Large intestine (tissue), 3 donors: Measurements from ENCODE around the gene PSMD2. TPM values are rescaled to one million over a fixed set of nuclear protein-coding genes. Genes with fewer than 3 reads are reported as not detected.
"Not testable (repeated sequence)": the region's sequence is repeated elsewhere in the genome, so short reads cannot be mapped to it uniquely, and the experiment has no call there.

Experiments used
- DNase-seq, 2 donors: peaks; one replicate each; pipeline versions ENCODE4 v3.0.0 to v3.0.0-alpha.2; 2013
- H3K27ac ChIP-seq: one replicate; pipeline ENCODE4 v1.5.1; 2013; ENCODE audit warnings: low read length
- H3K27me3 ChIP-seq: 2 replicates; pipeline ENCODE4 v1.6.1; 2013; ENCODE audit warnings: low read length; ENCODE audit not compliant: control insufficient read depth, insufficient read depth
- H3K36me3 ChIP-seq: 2 replicates; pipeline ENCODE4 v1.6.1; 2013; ENCODE audit warnings: low read length; ENCODE audit not compliant: control insufficient read depth, insufficient read depth
- H3K4me1 ChIP-seq: one replicate; pipeline ENCODE4 v1.6.1; 2013; ENCODE audit warnings: low read length; ENCODE audit not compliant: control insufficient read depth, insufficient read depth
- H3K4me3 ChIP-seq: one replicate; pipeline ENCODE4 v1.5.1; 2013; ENCODE audit warnings: low read length
- H3K9me3 ChIP-seq: one replicate; pipeline ENCODE4 v1.6.1; 2013; ENCODE audit warnings: mild to moderate bottlenecking, low read depth, low read length, moderate library complexity; ENCODE audit not compliant: control insufficient read depth
- WGBS: methylation state at CpG from one replicate; pipeline ENCODE4 v1.1.5; 2013; ENCODE audit warnings: low lambda C conversion rate; ENCODE audit not compliant: insufficient coverage; 5-methylcytosine and 5-hydroxymethylcytosine counted together
- polyA plus RNA-seq: library from polyadenylated mRNA; unstranded; fragments of 120-200 nt; gene quantifications from one replicate; pipeline ENCODE4 v1.2.1, GENCODE V29; 2013

PSMD2 gene
- polyA plus RNA-seq, 1 donor, result 148 TPM

DNA sequence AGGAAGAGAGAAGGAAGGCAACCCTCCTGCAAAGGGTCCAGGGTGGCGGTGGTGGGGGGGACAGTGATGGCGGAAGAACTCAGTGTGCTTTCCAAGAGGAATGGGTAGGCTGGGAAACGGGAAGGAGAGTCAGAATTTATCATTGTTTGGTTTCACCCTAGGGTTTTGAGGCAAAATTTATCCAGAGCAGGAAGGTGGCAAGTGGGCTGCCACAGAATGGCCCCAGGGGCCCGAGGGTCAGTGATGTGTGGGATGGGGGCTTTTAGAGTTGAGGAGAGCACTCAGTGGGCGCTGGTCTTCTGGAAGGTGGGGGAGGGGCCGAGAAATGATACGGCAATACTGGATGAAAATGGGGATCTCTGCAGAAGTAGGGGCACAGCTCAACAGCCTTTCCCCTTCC, 38.9 kb downstream of the PSMD2 start:
- H3K4me1 ChIP-seq, result peaks cover 24% of the 10 kb centered on the region
- peaks cover 38% of the 10 kb centered on the region for H3K36me3 ChIP-seq
- 100% methylated on average over 1 of the region's 7 CpGs for WGBS

DNA sequence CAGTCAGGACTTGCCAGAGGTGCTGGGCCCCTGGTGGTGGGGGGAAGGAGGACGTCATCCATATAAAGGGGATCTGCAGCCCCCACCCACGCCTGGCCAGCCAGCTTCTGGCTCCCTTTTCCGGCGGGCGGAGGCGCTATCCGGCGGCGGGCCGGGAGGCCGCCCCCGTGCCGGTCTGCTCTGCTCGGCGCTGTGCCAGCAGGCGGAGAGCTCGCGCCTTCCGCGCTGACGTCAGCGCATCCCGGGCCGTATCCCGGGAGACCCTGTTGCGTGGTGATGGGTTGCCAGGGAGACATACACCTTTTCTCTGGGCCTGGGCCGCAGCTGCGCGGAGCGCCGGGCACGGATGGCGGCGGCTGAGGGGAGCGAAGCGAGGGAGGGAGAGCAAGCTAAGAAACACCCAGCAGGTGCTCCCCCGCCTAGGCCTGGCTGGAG, 39.5 kb downstream of the PSMD2 start:
- Histone ChIP-seq H3K4me3 (peak overlapping the region; percentile 1), H3K9me3 (no peaks in the 10 kb centered on the region), H3K4me1 (peaks cover 24% of the 10 kb centered on the region), H3K27ac (peak overlapping the region; percentile 63), H3K36me3 (peaks cover 38% of the 10 kb centered on the region), H3K27me3 (no peaks in the 10 kb centered on the region)
- peak; percentile 82 to 84 for DNase-seq
- no CpG with 5 or more reads among the region's 37 CpGs for WGBS

More for the DNA sequence above, 38.9 kb downstream of the PSMD2 start:
- Histone ChIP-seq H3K27ac (peak overlapping the region; percentile 63), H3K9me3 (no peaks in the 10 kb centered on the region), H3K4me3 (no peak overlapping the region), H3K27me3 (no peaks in the 10 kb centered on the region)
- DNase-seq, result no peak

DNA sequence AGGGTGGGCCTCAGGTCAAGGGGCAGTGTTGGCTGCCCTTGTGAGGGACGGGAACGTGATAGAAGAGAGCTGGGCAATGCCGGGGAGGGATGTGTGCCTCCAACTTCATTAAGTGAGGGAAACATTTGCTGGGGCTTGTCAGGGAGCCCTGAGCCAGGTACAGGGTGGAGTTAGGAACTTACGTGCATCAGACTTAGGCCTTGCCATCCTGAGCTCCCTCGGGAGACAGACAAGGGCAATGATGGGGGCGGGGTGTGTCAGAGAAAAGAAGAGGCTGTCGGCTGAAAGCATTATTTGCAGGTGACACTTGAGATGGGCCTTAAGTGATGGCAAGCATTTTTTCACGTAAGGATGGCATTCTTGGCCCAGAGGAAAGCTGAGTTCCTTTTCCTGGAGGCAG, 40.0 kb downstream of the PSMD2 start:
- DNase-seq, result no peak
- peaks cover 36% of the 10 kb centered on the region for H3K36me3 ChIP-seq
- H3K27me3 ChIP-seq, result no peaks in the 10 kb centered on the region
- H3K4me1 ChIP-seq, result peaks cover 24% of the 10 kb centered on the region
- H3K27ac ChIP-seq, result peak overlapping the region; percentile 20
- H3K9me3 ChIP-seq, result no peaks in the 10 kb centered on the region
- no CpG with 5 or more reads among the region's 8 CpGs for WGBS
- peak overlapping the region; percentile 1 for H3K4me3 ChIP-seq

DNA sequence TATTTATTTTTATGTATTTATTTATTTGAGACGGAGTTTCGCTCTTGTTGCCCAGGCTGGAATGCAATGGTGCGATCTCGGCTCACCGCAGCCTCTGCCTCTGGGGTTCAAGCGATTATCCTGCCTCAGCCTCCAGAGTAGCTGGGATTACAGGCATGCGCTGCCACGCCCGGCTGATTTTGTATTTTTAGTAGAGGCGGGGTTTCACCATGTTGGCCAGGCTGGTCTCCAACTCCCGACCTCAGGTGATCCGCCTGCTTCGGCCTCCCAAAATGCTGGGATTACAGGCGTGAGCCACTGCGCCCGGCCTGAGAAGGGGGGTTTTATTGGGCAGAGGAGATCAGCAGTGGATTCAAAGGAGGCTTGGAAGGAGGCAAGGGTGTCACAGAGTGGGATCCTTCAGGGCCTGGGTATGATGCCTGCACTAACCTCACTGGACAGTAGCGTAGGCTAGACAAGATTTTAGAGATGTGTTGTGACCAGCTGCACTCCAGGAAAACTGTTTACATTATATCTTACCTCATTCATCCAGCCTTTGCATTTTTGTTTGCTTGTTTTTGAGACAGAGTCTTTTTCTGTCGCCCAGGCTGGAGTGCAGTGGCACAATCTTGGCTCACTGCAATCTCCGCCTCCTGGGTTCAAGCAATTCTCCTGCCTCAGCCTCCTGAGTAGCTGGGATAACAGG, 40.6 kb downstream of the PSMD2 start:
- not testable (repeated sequence) for DNase-seq, H3K27ac ChIP-seq, H3K9me3 ChIP-seq, H3K4me3 ChIP-seq, H3K27me3 ChIP-seq
- WGBS, result no CpG with 5 or more reads among the region's 19 CpGs
- peaks cover 35% of the 10 kb centered on the region for H3K36me3 ChIP-seq
- peaks cover 24% of the 10 kb centered on the region for H3K4me1 ChIP-seq

DNA sequence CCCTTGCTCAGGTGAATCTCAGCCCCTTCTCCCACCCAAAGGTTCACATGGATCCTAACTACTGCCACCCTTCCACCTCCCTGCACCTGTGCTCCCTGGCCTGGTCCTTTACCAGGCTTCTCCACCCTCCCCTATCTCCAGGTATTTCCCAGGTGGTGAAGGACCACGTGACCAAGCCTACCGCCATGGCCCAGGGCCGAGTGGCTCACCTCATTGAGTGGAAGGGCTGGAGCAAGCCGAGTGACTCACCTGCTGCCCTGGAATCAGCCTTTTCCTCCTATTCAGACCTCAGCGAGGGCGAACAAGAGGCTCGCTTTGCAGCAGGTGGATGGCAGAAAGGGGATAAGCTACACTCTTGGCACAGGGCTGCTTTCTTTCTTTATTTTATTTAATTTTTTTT, 42.9 kb downstream of the PSMD2 start:
- Histone ChIP-seq H3K27me3 (no peaks in the 10 kb centered on the region), H3K27ac (no peak overlapping the region), H3K36me3 (peaks cover 38% of the 10 kb centered on the region), H3K4me1 (peaks cover 33% of the 10 kb centered on the region), H3K9me3 (no peaks in the 10 kb centered on the region), H3K4me3 (no peak overlapping the region)
- no peak for DNase-seq
- no CpG with 5 or more reads among the region's 7 CpGs for WGBS

DNA sequence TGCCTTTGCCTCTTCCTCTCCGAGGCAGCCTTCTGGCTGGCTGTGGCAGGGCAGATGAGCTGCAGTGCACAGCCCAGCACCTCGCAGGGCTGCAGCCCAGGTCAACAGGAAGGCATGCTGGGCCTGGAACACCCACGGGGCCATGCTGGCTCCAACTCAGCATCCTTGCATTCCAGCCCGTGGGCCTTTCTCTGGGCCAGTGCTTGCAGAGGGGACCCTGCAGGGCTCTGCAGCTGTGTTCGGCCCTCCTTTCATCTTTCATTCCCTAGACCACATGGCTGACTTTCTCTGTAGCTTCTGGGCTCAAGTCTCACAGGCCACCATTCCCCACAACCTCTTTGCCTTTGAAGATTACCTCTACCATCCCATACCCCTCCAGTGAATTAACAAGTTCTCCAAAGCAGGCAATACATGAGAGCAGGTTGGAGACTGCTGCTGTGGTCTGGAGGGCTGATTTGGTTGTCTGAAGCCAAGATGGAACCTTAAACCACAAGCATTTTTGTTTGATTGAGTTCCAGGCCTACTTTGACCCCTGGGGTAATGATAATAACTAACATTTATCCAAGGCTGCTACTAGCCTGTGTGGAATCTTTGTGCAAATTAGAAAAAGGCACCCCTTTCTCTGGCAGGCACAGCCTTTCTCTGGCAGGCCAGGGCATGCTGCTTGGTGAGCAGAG, 44.3 kb downstream of the PSMD2 start:
- H3K36me3 ChIP-seq, result peaks cover 38% of the 10 kb centered on the region
- peaks cover 25% of the 10 kb centered on the region for H3K4me1 ChIP-seq
- no peaks in the 10 kb centered on the region for H3K9me3 ChIP-seq
- DNase-seq, result no peak
- no peak overlapping the region for H3K27ac ChIP-seq
- H3K27me3 ChIP-seq, result no peaks in the 10 kb centered on the region
- WGBS, result no CpG with 5 or more reads among the region's 5 CpGs
- no peak overlapping the region for H3K4me3 ChIP-seq

DNA sequence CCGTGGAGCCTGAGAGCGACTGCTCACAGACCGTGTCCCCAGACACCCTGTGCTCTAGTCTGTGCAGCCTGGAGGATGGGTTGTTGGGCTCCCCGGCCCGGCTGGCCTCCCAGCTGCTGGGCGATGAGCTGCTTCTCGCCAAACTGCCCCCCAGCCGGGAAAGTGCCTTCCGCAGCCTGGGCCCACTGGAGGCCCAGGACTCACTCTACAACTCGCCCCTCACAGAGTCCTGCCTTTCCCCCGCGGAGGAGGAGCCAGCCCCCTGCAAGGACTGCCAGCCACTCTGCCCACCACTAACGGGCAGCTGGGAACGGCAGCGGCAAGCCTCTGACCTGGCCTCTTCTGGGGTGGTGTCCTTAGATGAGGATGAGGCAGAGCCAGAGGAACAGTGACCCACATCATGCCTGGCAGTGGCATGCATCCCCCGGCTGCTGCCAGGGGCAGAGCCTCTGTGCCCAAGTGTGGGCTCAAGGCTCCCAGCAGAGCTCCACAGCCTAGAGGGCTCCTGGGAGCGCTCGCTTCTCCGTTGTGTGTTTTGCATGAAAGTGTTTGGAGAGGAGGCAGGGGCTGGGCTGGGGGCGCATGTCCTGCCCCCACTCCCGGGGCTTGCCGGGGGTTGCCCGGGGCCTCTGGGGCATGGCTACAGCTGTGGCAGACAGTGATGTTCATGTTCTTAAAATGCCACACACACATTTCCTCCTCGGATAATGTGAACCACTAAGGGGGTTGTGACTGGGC, 45.7 kb downstream of the PSMD2 start:
- Histone ChIP-seq H3K9me3 (no peaks in the 10 kb centered on the region), H3K4me3 (no peak overlapping the region), H3K27ac (no peak overlapping the region), H3K4me1 (peaks cover 19% of the 10 kb centered on the region), H3K27me3 (no peaks in the 10 kb centered on the region), H3K36me3 (peaks cover 38% of the 10 kb centered on the region)
- no peak for DNase-seq
- WGBS, result no CpG with 5 or more reads among the region's 24 CpGs

DNA sequence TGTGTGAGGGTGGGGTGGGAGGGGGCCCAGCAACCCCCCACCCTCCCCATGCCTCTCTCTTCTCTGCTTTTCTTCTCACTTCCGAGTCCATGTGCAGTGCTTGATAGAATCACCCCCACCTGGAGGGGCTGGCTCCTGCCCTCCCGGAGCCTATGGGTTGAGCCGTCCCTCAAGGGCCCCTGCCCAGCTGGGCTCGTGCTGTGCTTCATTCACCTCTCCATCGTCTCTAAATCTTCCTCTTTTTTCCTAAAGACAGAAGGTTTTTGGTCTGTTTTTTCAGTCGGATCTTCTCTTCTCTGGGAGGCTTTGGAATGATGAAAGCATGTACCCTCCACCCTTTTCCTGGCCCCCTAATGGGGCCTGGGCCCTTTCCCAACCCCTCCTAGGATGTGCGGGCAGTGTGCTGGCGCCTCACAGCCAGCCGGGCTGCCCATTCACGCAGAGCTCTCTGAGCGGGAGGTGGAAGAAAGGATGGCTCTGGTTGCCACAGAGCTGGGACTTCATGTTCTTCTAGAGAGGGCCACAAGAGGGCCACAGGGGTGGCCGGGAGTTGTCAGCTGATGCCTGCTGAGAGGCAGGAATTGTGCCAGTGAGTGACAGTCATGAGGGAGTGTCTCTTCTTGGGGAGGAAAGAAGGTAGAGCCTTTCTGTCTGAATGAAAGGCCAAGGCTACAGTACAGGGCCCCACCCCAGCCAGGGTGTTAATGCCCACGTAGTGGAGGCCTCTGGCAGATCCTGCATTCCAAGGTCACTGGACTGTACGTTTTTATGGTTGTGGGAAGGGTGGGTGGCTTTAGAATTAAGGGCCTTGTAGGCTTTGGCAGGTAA, 46.5 kb downstream of the PSMD2 start:
- WGBS, result 20% methylated on average over 2 of the region's 14 CpGs

DNA sequence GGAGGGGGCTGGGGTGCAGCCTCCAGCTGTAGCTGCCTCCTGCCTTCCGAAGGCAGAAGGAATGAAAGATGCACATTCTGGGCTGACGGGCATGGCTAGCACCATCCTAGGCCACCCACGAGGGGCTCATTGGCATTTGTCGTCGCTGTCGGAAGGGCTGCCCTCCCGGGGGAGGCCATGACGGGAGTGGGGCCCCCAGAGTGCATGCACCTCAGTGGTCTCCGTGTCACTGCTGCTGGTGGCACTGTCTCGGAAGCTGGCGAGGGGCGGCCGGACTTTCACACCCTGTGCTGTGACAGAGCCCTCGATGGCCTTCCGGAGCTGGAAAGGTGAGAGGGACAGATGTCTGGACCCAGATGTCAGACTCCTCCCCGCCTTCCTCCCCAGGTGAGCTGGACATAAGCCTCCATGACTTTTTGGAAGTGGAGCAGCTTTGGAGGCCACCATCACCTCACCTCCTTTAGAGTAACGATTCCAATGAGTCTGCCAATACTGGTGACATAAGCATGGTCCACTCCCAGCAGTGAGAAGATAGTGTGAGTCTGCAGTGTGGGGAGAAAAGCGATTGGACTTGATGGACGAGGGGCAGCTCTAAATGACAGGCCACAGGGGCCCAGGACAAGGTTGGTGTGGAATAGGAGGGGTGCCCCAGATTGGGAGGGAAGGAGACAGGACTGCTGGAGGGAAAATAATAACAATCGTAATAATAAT, 47.6 kb downstream of the PSMD2 start:
- DNase-seq, result no peak
- peaks cover 43% of the 10 kb centered on the region for H3K36me3 ChIP-seq
- H3K27ac ChIP-seq, result peak overlapping the region; percentile 75
- H3K9me3 ChIP-seq, result no peaks in the 10 kb centered on the region
- H3K27me3 ChIP-seq, result no peaks in the 10 kb centered on the region
- WGBS, result 81% methylated on average over 2 of the region's 20 CpGs
- peaks cover 25% of the 10 kb centered on the region for H3K4me1 ChIP-seq
- no peak overlapping the region for H3K4me3 ChIP-seq

More for the DNA sequence above, 46.5 kb downstream of the PSMD2 start:
- H3K36me3 ChIP-seq, result peaks cover 41% of the 10 kb centered on the region
- no peak overlapping the region for H3K4me3 ChIP-seq
- peak; percentile 89 to 92 for DNase-seq
- H3K4me1 ChIP-seq, result peaks cover 19% of the 10 kb centered on the region
- H3K27me3 ChIP-seq, result no peaks in the 10 kb centered on the region
- H3K27ac ChIP-seq, result peak overlapping the region; percentile 75
- no peaks in the 10 kb centered on the region for H3K9me3 ChIP-seq
